Embryonic facial prominence (tissue), 1 donor: Measurements from ENCODE around the gene CCDC82.
"Not testable (repeated sequence)": the region's sequence is repeated elsewhere in the genome, so short reads cannot be mapped to it uniquely, and the experiment has no call there.

ENCODE experiments used
- DNase-seq: peaks from one replicate; pipeline ENCODE4 v3.0.0-alpha.2; 2016; ENCODE audit errors: extremely low spot score

CCDC82 gene

GRCh38 chr11:96389720-96390487, at the start of gene CCDC82, which contains the start of gene JRKL:
TSS of gene CCDC82 (minus strand) at chr11:96389912. CDS start at chr11:96384747, 5,165 bp downstream.
TSS of gene JRKL (plus strand) at chr11:96390013. CDS start at chr11:96390650, 637 bp downstream.
- DNase-seq: peak; percentile 92

- DNase-seq: not testable (repeated sequence)
These were observed 42.9 kb upstream of the CCDC82 start for GRCh38 chr11:96432654-96433053.

GRCh38 chr11:96430668-96431067, 41.0 kb upstream of the CCDC82 start:
- no peak for DNase-seq

- no peak for DNase-seq
These were observed 35.0 kb upstream of the CCDC82 start for GRCh38 chr11:96424693-96425092.

GRCh38 chr11:96413408-96413807, 23.7 kb upstream of the CCDC82 start:
- DNase-seq: no peak

- DNase-seq: no peak
These were observed 23.2 kb upstream of the CCDC82 start for GRCh38 chr11:96412761-96413381.

- DNase-seq: not testable (repeated sequence)
These were observed 21.7 kb upstream of the CCDC82 start for GRCh38 chr11:96411412-96411811.

GRCh38 chr11:96400697-96401096, 11.0 kb upstream of the CCDC82 start:
- DNase-seq: no peak

GRCh38 chr11:96397863-96398262, 8.2 kb upstream of the CCDC82 start:
- no peak for DNase-seq

- DNase-seq: no peak
These were observed 6.9 kb upstream of the CCDC82 start for GRCh38 chr11:96396637-96397036.

- no peak for DNase-seq
These were observed 5.1 kb upstream of the CCDC82 start for GRCh38 chr11:96394773-96395172.

- no peak for DNase-seq
These were observed 4.1 kb upstream of the CCDC82 start for GRCh38 chr11:96393753-96394348.

- DNase-seq: no peak
These were observed 2.1 kb upstream of the CCDC82 start for GRCh38 chr11:96391698-96392307.

- DNase-seq: no peak
These were observed 728 bp upstream of the CCDC82 start for GRCh38 chr11:96390488-96390792.

- peak; percentile 57 for DNase-seq
These were observed 607 bp downstream of the CCDC82 start for GRCh38 chr11:96388891-96389719.

GRCh38 chr11:96385187-96385586, 4.5 kb downstream of the CCDC82 start:
- no peak for DNase-seq

GRCh38 chr11:96384156-96384555, 5.6 kb downstream of the CCDC82 start:
- DNase-seq: no peak

- DNase-seq: no peak
These were observed 12.9 kb downstream of the CCDC82 start for GRCh38 chr11:96376796-96377195.

- DNase-seq: no peak
These were observed 15.9 kb downstream of the CCDC82 start for GRCh38 chr11:96373826-96374225.

GRCh38 chr11:96367342-96367741, 22.4 kb downstream of the CCDC82 start:
- DNase-seq: no peak

GRCh38 chr11:96366024-96366423, 23.7 kb downstream of the CCDC82 start:
- DNase-seq: no peak

- DNase-seq: no peak
These were observed 24.2 kb downstream of the CCDC82 start for GRCh38 chr11:96365493-96365892.
